Activated CD8-positive, alpha-beta memory T cell treated with anti-CD3 and anti-CD28 coated beads, Interleukin-2, amount 50 U/mL, for 1 hour (primary cell): Measurements from ENCODE around the gene CREBRF.
A peak's percentile ranks its signal among the peaks of the same experiment; 100 is the strongest.
"Not testable (repeated sequence)": the region's sequence is repeated elsewhere in the genome, so short reads cannot be mapped to it uniquely, and the experiment has no call there.

Experiments
- DNase-seq: peaks from one replicate; pipeline ENCODE4 v3.0.0-alpha.2; 2020; ENCODE audit errors: extremely low read depth

CREBRF gene, protein sequence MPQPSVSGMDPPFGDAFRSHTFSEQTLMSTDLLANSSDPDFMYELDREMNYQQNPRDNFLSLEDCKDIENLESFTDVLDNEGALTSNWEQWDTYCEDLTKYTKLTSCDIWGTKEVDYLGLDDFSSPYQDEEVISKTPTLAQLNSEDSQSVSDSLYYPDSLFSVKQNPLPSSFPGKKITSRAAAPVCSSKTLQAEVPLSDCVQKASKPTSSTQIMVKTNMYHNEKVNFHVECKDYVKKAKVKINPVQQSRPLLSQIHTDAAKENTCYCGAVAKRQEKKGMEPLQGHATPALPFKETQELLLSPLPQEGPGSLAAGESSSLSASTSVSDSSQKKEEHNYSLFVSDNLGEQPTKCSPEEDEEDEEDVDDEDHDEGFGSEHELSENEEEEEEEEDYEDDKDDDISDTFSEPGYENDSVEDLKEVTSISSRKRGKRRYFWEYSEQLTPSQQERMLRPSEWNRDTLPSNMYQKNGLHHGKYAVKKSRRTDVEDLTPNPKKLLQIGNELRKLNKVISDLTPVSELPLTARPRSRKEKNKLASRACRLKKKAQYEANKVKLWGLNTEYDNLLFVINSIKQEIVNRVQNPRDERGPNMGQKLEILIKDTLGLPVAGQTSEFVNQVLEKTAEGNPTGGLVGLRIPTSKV

DNA sequence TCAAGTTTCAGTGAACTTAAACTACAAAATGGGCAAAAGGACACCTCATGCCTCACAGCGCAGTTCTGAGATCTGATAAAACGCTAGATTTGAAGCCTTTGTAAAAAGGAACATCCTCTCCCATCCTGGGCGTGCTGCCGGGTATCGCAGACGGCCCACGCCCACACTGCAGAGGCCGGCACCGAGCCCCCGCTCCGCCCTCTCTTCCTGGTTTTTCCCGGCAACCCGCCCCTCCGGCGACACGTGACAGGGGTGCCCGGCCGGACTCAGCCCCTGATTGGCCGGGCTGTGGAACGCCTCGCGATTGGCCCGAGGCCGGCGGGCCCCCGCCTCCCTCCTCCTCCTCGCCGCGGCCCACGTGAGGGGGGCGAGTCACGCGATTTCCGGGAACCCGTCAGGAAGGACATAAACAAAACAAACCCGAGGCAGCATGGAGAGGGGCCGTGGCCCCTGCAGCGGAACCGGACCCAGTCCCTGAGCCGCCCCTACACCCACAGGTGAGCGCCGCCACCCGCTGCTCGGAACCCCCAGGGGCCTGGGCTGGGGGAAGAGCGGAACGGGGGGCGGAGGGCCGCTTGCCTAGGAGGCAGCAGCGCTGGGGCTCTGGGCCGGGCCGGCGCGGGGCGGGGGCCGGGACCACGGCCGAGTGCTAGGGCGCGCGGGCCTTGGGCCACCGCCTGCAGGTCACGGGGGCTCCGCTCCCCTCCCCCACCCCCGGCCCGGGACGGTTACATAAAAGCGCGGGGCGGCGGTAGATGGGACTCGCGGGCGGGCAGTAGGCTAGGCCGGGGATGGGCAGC lies at the start of gene CREBRF:
TSS of gene CREBRF (plus strand) at position 370 of the 800 bp plus-strand sequence. CDS start 24,424 bp downstream, outside the sequence.
- peak; percentile 90 for DNase-seq

DNA sequence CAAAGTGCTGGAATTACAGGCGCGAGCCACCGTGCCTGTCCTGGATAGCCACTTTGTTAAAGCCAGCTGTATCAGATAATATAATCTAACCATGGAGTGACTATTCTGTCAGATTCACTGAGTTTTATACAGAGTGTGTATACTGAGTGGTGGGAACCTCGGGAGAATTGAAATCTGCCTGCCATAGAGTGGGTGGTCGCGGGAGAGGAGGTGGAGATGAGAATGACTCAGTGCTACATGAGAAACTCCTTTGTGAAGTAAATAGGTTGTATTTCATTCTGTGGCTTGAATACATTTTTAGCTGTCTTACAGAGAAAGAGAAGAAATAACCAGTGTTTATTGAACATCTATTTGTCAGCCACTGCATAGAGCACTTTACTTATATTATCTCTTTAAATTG lies 46.1 kb upstream of the CREBRF start:
- no peak for DNase-seq

DNA sequence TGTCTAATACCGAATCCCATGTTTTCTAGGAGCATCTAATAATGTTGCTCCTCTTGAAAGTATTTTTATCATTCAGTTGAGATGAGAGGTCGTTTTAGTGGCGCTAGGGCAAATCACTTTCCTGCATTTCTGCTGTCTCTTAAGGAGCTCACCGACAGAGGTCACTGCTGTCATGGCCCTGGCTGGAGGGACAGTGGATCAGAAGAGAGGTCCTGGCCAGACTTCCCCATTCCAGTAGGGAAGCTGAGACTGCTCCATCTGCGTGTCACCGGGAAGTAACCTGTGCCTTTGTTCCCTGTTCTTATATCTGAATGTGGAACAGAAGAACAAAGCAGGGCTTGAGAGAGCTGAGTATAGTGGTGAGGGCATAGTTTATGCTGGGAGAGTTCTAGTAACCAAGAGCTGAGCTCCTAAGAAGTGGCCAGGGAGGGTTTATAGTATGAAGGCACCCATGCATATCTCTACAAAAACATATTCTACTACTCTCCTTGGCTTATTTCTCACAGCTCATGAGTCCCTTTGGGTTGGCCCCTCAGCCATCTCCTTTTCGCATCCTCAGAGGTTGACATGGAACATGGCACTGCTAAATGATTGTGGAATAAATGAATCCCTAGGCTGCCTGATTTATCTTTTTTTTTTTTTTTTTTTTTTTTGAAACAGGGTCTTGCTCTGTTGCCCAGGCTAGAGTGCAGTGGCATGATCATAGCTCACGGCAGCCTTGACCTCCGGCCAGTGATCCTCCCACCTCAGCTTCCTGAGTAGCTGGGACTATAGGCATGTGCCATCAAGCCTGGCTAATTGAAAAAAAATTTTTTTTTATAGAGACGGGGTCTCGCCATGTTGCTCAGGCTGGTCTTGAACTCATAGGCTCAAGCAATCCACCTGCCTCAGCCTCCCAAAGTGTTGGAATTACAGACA lies 45.3 kb upstream of the CREBRF start:
- no peak for DNase-seq

DNA sequence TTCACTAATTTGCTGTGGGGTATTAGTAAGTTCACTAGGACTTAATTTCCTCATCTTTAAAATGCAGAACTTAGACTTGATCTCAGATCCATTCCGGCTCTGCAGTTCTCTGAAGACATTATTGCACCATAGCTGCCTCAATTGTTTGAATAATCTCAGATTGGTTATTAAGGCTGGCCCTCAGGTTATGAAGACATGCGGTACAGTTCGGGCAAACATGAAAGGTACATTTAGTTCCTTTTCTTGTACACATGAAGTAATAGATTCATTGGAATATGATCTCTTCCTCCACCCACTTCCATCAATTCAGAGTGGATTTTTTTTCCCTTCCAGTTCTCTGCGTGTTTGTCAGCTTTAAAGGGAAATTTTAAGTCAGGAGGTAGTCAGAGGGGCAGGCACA lies 44.6 kb upstream of the CREBRF start:
- no peak for DNase-seq

DNA sequence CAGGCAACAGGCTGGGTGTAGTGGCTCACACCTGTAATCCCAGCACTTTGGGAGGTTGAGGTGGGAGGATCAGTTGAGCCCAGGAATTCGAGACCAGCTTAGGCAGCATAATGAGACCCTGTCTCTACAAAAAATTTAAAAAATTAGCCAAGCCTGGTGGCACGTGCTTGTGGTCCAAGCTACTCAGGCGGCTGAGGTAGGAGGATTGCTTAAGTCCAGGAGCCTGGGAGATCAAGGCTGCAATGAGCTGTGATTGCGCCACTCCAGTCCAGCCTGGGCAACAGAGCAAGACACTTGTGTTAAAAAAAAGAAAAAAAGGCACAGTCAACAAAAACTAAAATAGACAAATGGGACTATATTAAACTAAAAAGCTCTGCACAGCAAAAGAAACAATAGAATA lies 43.3 kb upstream of the CREBRF start:
- DNase-seq = no peak

DNA sequence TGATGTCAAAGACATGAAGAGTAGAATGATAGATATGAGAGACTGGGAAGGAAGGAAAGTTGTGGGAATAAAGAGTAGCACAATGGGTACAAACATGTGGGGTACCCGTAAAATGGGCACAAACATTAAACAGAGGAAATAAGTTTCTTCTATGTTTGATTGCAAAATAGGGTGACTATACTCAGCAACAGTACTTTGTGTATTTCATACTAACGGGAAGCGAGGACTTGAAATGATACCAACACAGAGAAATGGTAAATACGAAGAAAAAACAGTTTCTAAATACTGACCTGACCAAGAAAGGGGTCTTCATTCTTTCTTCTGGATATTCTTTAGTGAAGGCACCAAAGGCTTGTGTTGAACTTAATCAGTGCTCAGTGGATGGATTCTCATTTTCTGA lies 41.5 kb upstream of the CREBRF start:
- DNase-seq = no peak

DNA sequence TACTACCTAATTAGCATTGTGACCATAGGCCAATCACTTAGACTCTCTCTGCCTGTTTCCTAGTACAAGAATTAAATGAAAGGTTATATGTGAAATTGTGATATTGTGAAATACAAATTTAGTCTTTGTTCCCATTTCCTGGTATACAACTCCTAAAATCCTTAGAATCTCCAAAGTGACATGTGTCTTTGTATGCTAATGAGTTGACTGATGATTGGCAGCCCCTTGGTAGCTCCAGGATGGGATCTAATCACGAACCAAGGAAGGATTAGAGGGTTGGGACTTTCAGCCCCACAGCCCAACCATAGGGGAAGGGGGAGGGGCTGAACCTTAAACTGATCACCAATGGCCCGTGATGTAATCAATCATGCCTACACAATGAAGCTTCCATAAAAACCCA lies 41.0 kb upstream of the CREBRF start:
- no peak for DNase-seq

DNA sequence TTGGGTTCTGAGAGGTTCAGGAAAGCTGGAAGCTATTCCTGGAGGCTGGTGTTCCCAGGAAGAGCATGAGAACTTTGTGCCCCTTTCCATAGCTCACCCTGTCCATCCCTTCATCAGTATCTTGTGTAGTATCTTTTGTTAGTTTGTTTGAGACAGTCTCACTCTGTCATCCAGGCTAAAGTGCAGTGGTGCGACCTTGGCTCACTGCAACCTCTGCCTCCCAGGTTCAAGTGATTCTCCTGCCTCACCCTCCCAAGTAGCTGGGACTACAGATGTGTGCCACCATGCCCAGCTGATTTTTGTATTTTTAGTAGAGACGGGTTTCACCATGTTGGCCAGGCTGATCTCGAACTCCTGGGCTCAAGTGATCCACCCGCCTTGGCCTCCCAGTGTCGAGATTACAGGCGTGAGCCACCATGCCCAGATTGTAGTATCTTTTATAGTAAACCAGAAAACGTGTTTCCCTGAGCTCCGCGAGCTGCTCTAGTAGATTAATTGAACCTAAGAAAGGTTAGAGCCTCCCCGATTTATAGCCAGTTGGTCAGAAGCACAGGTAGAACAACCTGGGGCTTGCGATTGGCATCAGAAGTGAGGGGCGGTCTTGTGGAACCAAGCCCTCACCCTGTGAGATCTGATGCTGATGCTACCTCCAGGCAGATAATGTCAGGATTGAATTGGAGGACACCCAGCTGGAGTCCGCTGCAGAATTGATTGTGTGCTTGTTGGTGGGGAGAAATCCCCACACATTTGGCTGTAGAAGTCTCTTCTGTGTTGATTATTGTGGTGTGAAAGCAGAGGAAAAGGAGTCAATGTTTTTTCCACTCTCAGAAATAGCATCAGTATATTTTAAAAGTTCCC lies 40.3 kb upstream of the CREBRF start:
- DNase-seq = no peak

DNA sequence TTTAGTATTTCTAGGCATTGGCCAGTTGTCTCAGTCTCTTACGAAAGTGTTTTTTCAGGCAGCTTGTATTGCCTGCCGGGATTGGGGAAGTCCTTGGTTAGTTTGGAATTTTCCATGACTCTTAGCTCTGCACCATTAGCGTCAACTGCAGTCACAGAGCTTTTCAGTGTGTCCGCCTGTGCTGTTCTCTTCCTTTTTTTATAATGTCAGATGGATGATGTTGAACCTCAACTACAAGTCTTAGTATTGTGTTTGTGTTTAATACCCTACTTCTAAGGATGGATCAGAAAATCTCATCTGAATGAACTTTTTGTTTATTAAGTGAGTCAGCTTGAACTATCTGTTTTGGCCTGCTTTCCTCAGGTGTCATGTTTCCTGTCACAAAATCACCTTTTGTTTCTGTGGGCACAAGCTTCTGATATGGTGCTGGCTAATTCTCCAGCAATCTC lies 39.5 kb upstream of the CREBRF start:
- no peak for DNase-seq

DNA sequence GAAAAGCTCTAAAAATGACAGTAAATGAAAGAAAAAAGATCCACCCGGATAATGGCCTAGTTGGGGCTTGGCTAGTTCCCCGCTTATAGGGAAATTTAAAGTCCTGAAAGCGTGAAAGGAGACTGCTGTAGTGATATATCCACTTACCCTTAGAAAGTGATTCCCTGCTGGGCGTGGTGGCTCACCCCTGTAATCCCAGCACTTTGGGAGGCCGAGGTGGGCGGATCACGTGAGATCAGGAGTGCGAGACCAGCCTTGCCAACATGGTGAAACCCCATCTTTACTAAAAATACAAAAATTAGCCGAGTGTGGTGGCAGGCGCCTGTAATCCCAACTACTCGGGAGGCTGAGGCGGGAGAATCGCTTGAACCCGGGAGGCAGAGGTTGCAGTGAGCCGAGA lies 39.1 kb upstream of the CREBRF start:
- DNase-seq = not testable (repeated sequence)

DNA sequence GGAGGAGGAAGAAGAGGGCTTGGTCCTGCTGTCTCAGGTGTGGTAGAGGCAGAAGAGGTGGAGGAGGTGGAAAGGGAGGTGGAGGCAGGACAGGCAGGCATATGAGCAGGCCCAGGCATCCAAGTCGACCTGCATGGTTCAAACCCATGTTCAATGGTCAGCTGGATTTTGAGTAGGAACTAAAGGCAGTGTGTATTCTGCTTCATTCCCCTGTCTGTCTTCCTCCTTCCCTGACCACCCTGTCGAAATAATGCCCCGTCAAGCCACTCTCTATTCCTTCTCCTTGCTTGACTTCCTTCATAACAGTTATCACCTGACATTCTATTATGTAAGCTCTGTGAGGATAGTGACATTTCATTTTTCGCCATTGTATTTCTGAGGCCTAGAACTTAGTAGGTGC lies 37.8 kb upstream of the CREBRF start:
- no peak for DNase-seq

DNA sequence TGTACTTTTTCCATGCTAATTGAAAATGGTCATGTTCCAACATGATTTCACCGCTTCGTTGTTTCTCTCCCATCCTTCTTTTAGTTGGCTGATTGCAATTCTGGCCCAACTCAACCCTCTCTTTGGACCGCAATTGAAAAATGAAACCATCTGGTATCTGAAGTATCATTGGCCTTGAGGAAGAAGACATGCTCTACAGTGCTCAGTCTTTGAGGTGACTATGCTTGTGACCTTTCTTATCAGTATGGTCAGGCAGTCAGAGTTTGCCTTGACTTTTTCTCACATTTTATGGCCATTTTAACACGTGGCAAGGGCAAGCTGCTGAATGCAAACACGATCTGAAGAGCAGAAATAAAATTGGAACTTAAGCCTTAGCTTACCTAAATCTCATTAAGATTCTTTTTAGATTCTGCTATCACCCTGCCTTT lies 36.0 kb upstream of the CREBRF start:
- DNase-seq = no peak

DNA sequence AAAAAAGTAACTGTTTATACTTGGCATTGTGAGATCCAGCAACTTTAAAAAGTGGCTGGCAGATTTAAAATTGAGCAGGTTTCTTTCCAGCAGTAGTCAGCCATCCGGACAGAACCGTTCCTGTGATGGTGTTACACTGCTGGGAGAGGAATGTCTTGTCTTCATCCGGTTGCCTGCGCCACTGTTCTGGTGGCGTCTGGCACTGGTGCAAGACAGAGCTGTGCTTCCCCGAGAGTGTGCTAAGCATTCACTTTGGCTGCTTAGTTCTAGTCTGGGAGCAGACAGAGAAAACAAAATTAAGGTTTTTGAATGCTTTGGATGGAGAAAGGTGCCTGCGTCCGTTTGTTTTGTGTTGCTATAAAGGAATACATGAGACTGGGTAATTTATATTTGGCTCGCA lies 35.5 kb upstream of the CREBRF start:
- DNase-seq = no peak

DNA sequence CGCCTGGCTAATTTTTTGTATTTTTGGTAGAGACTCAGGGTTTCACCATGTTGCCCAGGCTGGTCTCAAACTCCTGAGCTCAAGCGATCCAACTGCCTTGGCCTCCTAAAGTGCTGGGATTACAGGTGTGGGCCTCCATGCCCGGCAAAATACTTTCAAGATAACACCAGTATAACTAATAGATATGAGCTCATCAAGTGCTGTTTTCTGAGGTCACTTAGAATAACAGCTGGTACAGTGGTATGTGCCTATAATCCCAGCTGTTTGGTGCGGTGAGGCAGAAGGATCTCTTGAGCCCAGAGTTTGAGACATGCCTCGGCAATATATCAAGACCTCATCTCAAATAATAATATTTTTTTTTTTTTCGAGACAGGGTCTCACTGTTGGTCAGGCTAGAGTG lies 30.5 kb upstream of the CREBRF start:
- DNase-seq = no peak

DNA sequence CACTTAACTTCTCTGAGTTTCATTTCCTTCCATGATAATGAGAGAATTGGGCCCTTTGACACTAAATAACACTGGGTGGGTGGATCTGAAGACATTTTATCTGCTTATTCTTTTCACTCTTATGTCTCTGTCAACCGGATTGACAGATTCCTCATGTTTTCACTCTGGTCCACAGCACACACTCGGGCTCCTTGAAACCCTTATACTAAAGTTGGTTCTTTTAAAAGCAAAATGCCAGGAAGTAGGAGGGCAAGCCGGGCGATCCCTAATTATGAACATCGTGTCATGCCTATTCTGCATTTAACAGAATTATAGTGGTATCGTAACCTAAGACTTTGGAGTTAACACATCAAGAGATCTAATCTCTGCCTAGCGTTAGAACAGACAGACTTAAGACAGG lies 28.2 kb upstream of the CREBRF start:
- DNase-seq = no peak

DNA sequence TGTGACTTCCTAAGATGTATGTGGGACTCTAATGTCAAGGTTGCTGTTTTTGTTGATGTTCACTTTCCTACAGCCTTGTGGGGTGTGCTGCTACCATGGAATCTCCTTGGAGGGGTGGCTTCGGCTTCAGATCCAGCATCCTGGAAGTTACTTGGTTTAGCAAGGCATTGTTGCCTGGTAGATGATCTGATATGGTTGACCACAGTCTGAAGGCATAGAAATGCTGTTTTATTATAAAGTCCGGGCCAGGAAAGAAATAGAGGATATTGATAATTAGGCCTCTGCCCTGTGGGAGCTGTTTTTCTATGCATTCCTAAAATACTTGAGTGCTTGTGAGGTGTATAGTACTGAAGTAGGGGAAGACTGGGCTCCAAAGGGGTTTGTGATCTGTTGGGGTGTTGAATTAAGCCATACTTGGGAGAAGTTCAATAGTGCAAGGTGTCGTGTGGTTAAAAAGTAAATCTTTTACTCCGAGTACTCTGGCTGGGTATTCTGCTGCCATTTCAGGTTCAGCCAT lies 27.3 kb upstream of the CREBRF start:
- no peak for DNase-seq

DNA sequence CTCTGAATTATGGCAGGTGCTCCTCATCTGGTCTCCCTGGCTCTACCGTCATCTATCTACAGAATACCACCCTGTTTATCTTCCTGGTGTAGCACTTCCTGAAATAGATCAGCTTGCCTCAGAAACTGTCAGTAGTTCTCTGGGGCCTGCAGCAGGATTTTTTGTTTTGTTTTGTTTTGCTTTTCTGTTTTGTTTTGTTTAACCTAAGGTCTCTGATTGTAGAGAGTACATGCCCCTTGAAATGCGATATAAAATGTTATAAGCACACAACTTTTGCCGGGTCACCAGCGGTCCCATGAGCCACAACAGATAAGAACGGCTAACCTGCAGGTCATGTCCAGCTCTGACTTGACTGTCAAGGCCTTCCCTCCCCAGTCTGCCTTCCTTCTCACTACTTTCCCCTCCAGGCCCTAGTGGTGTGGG lies 26.6 kb upstream of the CREBRF start:
- DNase-seq = no peak

DNA sequence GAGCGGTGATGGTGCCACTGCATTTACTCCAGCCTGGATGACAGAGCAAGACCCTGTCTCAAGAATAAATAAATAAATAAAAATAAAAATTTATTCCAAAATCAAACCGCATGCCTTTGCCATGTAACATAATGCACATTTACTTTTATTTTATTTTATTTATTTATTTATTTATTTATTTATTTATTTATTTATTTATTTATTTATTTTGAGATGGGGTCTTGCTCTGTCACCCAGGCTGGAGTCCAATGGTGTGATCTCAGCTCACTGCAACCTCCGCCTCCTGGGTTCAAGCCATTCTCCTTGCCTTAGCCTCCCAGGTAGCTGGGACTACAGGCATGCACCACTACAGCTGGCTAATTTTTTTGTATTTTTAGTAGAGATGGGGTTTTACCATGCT lies 24.1 kb upstream of the CREBRF start:
- DNase-seq = not testable (repeated sequence)

DNA sequence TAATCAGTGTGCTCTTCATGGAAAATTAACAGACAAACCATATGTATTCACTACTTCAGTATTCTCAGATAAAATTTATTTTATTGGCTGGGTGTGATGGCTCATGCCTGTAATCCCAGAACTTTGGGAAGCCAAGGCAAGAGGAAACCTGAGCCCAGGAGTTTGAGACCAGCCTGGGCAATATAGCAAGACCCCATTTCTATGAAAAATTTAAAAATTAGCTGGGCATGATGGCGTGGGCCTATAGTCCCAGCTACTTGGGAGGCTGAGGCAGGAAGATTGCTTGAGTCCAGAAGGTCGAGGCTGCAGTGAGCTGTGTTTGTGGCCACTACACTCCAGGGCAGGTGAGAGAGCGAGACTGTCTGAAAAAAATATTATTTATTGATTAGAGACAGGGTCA lies 23.4 kb upstream of the CREBRF start:
- no peak for DNase-seq

DNA sequence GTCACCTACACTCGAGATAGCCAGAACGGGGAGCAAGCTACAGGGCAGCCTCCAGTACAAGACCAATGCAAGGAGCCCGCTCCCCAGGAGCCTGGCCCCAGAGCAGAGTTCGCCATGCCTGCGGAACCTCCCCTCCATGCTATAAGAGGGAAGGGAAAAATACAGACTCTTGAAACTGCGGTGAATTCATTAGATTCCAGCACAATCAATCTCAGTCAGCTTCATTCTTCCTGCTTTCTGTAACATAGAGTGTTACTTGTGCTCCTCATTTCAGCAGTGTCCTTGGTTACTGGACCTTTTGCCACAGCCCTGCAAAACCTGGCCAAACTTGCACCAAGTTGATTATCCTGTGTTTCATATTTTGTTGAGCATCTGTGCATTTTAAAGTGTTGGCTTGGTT lies 22.2 kb upstream of the CREBRF start:
- DNase-seq = no peak
